Heart left ventricle (tissue), 13 donors: Measurements from ENCODE around the gene RASL10A.

ENCODE experiments used
- CTCF ChIP-seq, 12 donors: fragments of 200-600 bp; sonication (generic) in 4 of 12; IDR thresholded peaks; one replicate each; pipeline versions ENCODE4 v1.5.0 to v1.8.0; 2018 to 2022; ENCODE audit warnings: antibody characterized with exemption in 12 of 12, mild to moderate bottlenecking in 5 of 12
- POLR2A ChIP-seq, 2 donors: fragments of 450-650 bp; IDR thresholded peaks; one replicate each; pipeline ENCODE4 v1.6.1; 2017; ENCODE audit warnings: antibody characterized with exemption in 2 of 2, mild to moderate bottlenecking in 2 of 2, moderate library complexity in 2 of 2
- donor health status: ischemic (EF 13 %, LVEDD 7.1; RV severe dilation, severe dysfunction).
- donor health status: DM: no; HTN: yes; CAD: no.
- donor health status: DM: no; HTN: no; CAD: no.
- donor health status: ischemic (EF 25% LVEDD 6.9; RV normal size, moderate dysfunction).
- donor health status: ischemic (EF 25% LVEDD 5.7; RV mildly dilated, moderate dysfunction).
- donor health status: ischemic (EF 35%, LVEDD 5.7; RV mildly dilated, moderate dysfunction).
- donor health status: nonischemic (EF 11% LVEDD 7.7; RV severe dilation, severe dysfunction).
- donor health status: DM: yes; HTN: yes; CAD: no.
- donor health status: PGD.
- donor health status: ischemic (EF 29% LVEDD 5.4; RV normal size, mild dysfunction).
- donor health status: nonischemic (EF 23%, LVEDD 6.1; RV moderate dilation, normal function).

- TF ChIP-seq POLR2A (IDR thresholded peaks at IDR 0.05), result no peak
- TF ChIP-seq CTCF (IDR thresholded peaks at IDR 0.05), result no peak
These were observed 19.3 kb upstream of the RASL10A start for GRCh38 chr22:29334696-29335344.
